Islet of Langerhans (tissue), 1 donor: Measurements from ENCODE around the gene MIEN1.
"Not testable (repeated sequence)": the region's sequence is repeated elsewhere in the genome, so short reads cannot be mapped to it uniquely, and the experiment has no call there.

Source experiments
- FAIRE-seq: peaks from one replicate; lab custom pipeline; 2011; peaks lifted over from hg19 to GRCh38; lab: Jason Lieb, UNC

The MIEN1 gene

GRCh38 chr17:39699157-39699817, 31.0 kb downstream of the MIEN1 start:
- not testable (repeated sequence) for FAIRE-seq

- no peak for FAIRE-seq
Observed at GRCh38 chr17:39697961-39698360, 32.4 kb downstream of the MIEN1 start.

DNA sequence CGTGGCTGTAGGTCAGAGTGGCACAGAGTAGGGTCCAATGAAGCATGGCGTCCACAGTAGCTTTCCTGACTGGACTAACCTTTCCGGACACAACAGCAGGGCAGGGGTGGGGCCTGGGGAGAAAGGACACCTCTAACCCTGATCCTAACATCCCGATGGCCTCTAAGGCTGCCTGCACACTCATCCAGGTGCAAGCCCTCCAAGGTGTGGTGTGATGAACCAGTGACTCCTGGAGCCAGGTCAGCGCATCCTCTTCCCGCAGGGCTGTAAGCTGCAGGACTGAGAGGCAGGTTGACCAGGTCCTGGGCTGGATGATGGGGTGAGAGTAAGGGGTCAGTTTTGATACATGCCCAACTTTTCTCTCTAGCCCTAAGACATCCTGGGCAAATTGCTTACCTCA, 33.6 kb downstream of the MIEN1 start:
- FAIRE-seq: no peak

DNA sequence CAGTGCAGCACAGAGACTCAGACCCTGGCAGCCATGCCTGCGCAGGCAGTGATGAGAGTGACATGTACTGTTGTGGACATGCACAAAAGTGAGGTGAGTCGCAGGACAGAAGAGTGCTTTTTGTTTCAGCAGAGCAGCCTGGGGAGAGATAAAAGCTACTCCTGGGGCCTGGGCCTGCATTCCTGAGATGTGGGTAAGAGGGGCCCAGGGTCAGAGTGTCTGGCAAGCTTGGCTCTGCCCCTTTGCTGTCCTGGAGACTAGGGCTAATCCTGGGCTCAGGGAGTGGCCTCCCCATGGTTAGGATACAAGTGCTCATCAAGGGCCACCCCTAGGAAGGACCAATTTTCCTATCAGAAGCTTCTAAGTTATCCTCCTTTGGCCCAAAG, 35.2 kb downstream of the MIEN1 start:
- FAIRE-seq: no peak

DNA sequence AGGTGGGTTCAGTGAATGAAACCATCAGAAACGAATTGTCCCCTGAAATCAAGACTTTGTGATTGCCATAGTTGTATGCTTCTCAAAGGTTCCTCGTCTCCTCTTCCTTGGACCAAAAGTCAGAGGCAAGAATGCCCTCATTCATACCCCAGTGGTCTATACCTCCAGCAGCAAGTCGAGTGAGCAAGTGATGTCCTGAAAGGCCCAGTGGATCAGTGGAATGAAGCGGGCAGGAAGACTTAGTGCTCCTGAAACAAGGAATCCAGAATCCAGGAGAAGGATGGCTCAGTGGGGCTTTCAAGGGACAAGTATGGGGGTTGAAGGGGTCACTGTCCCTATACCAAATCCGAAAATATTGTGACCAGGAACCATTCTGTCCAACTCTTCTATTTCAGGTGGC, 35.7 kb downstream of the MIEN1 start:
- no peak for FAIRE-seq

DNA sequence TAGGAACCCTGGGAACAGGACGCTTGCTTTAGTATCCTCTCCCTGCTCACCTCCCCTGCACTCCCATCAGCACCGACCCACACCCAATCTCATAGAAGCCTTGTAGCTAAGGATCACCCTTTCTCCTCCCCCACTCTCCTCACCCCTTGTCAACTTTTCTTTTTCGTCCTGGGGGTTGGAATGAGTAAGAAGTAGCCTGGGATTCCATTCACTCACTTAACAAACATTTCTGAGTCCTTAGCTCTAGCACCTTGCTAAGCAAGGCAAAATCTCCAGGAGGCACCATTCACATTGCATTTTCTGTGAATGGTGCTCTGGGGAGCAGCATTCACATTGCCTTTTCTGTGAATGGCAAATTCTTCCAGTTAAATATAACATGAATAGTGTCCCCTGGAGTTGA, 41.4 kb downstream of the MIEN1 start:
- FAIRE-seq: no peak

DNA sequence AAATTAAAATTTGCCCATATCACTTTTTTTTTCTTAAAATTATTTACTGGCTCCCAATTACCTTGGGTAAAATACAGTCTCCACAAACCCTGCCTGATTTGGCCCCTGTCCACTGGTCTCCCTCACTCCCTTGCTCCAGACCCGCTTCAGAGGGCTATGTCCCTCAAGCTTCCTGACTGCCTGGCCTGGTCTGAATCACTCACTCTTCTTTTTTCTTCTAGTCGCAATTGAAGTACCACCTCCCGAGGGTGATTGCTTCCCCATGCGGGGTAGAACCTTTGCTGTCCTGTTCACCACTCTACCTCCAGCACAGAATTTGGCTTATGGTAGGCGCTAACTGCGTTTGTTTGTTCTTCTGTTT, 41.9 kb downstream of the MIEN1 start:
- no peak for FAIRE-seq

DNA sequence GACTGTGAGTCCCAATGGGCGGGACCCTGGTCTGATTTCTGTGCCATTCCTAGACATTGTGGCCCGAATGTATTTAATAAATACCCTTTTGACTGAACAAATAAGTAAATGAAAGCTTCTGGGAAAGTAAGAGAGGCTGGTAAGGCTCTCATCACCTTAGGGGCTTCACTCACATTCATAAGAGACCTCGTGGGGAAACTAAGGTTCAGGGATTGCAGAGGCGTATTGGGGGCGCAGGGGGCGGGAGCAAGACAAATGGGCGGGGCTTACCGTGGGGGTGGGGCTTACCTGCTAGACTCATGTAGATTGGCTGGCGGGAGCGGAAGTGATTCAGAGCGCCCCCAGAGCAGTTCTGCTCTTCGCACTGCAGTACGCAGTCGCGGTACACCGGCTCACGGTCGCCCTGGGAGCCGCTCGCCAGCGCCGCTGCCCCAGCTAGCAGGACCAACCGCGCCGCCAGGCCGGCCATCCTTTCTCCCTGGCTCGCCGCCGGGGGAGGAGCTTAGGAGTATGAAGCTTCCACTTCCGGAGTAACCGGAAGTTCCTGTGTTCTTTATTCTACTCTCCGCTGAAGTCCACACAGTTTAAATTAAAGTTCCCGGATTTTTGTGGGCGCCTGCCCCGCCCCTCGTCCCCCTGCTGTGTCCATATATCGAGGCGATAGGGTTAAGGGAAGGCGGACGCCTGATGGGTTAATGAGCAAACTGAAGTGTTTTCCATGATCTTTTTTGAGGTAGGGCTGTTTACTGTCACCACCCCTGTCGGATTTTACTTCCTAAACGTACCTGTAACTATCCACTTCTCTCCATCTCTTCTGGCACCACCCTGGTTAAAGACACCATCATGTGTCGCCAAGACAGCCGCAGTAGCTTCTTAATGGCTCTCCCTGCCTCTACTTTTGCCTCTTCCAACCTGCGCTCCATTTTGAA, 42.5 kb downstream of the MIEN1 start, which contains the start of gene PGAP3:
Gene PGAP3 (minus strand): TSS at position 512 of the 929 bp plus-strand sequence. CDS start 43 bp downstream, at position 469.
- FAIRE-seq: peak; percentile 45

DNA sequence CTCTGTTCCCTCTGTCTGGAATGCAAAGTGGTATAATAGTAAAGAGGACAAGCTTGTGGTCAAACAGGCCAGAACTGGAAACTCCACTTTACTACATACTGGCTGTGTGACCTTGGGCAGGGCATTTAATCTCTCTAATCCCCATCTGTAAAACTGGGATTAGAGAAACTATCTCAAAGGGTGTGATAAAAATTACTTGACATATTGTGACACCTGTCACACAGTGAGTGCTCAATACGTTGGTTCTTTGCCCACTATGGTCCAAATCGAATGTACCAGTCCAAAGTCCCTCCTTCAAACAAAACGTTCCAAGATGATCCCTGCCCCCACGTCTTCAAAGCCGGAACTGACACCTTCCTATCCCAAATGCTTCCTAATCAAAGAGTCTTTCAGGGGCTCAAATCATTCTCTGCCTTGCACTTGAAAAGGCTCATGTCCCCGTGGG, 43.2 kb downstream of the MIEN1 start:
- no peak for FAIRE-seq

DNA sequence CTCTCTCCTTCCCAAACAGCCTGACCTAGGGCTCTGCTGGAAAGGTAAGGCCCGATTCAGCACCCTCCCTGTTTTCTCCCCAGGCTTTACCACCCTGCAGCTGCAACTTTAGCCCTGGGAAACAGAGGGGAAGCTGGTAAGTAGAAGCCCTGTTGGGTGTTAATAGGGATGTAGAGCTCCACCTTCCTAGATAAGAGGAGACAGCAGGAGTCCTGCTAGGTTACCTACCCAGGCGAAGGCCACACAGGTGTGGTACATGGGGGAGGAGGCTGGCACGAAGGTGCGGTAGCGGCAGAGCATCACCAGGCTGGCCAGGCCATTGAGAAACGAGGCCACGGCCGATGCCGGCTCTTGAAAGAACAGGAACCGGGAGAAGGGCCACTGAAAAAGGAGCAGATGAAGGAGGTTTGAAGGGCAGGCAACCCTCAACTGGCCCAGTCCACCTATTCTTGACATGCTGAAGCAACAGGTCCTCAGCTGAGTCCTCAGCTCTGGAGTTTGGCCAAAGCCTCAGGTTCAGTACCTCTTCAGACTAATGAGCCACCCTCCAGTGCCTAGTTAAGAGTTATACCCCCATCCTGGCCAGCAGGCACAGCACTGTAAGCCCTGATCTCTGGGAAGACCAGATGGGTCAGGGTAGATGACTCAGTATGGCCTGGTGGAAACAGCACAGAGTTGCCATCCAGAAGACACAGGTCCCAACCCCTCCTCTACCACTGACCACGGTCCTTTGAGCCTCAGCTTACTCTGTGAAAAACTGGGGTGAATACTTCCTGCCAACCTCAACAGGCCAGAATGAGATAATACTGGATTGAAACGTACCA, 45.8 kb downstream of the MIEN1 start:
- no peak for FAIRE-seq

DNA sequence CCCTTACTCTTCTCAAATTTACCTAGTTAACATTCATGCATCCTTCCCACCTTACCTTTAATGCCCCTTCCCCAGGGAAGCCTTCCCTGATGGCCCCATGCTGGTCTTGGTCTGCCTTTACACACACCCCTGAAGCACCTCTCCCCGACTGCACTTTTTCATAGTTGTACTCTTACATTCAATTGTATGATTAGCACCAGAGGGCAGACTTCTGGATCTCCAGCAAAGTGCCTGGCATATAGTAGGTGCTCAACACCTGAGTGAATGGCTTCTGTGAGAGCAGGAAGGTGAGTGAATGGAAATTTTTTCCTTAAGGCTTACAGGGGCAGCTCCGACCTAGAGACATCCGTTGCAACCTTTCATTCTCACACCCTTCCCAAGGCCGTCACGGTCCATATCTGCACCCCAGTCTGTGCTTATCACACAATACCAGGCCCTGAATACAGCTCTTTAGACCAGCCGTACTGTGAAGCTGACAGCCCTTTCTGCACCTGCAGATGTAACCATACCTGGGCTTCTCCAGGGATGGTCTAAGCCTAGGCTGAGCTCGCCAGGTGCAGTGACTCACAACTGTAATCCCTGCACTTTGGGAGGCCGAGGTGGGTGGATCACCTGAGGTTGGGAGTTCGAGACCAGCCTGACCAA, 46.9 kb downstream of the MIEN1 start:
- FAIRE-seq: no peak

- FAIRE-seq: no peak
Observed at GRCh38 chr17:39679521-39680192, 50.7 kb downstream of the MIEN1 start.
